ENCODE results near the gene PTPRD.

PTPRD gene

GRCh38 chr9:8437259-8437658, 2175.5 kb downstream of the PTPRD start:
- no peak for DNase-seq

- DNase-seq, result no peak
Measured at GRCh38 chr9:8436786-8437185, 2176.0 kb downstream of the PTPRD start.

- DNase-seq, result no peak
Measured at GRCh38 chr9:8434621-8435020, 2178.2 kb downstream of the PTPRD start.

- no peak for DNase-seq
Measured at GRCh38 chr9:8432224-8432623, 2180.6 kb downstream of the PTPRD start.

- no peak for DNase-seq
Measured at GRCh38 chr9:8431505-8431904, 2181.3 kb downstream of the PTPRD start.

GRCh38 chr9:8430945-8431344, 2181.9 kb downstream of the PTPRD start:
- no peak for DNase-seq

- no peak for DNase-seq
Measured at GRCh38 chr9:8429768-8430167, 2183.0 kb downstream of the PTPRD start.

- DNase-seq, result no peak
Measured at GRCh38 chr9:8429157-8429556, 2183.6 kb downstream of the PTPRD start.

GRCh38 chr9:8428389-8428788, 2184.4 kb downstream of the PTPRD start:
- no peak for DNase-seq

- DNase-seq, result no peak
Measured at GRCh38 chr9:8424786-8425410, 2187.9 kb downstream of the PTPRD start.

GRCh38 chr9:8420416-8420815, 2192.4 kb downstream of the PTPRD start:
- no peak for DNase-seq

- DNase-seq, result no peak
Measured at GRCh38 chr9:8419596-8420275, 2193.1 kb downstream of the PTPRD start.

GRCh38 chr9:8417341-8417740, 2195.5 kb downstream of the PTPRD start:
- DNase-seq, result no peak

GRCh38 chr9:8412327-8412726, 2200.5 kb downstream of the PTPRD start:
- DNase-seq, result no peak

- no peak for DNase-seq
Measured at GRCh38 chr9:8408575-8409190, 2204.1 kb downstream of the PTPRD start.

GRCh38 chr9:8401961-8402705, 2210.7 kb downstream of the PTPRD start:
- DNase-seq, result no peak

GRCh38 chr9:8400378-8400777, 2212.4 kb downstream of the PTPRD start:
- no peak for DNase-seq

GRCh38 chr9:8395022-8395421, 2217.8 kb downstream of the PTPRD start:
- DNase-seq, result no peak

GRCh38 chr9:8394341-8394740, 2218.5 kb downstream of the PTPRD start:
- DNase-seq, result no peak

GRCh38 chr9:8392866-8393265, 2219.9 kb downstream of the PTPRD start:
- DNase-seq, result no peak

GRCh38 chr9:8391566-8391965, 2221.2 kb downstream of the PTPRD start:
- DNase-seq, result no peak

- DNase-seq, result no peak
Measured at GRCh38 chr9:8391132-8391531, 2221.7 kb downstream of the PTPRD start.

GRCh38 chr9:8390571-8390970, 2222.2 kb downstream of the PTPRD start:
- no peak for DNase-seq

GRCh38 chr9:8389531-8389930, 2223.3 kb downstream of the PTPRD start:
- DNase-seq, result no peak

Data from stimulated activated CD4-positive, alpha-beta T cell treated with anti-CD3 and anti-CD28 coated beads, Interleukin-2, amount 100 ng/mL, for 24 hours (primary cell).